Liver (tissue), 9 donors: Measurements from ENCODE around the gene NDC1. TPM values are rescaled to one million over a fixed set of nuclear protein-coding genes. Genes with fewer than 3 reads are reported as not detected.

Experiments used
- DNase-seq: peaks from one replicate; pipeline ENCODE4 v3.0.0-alpha.2; 2017; ENCODE audit warnings: low spot score
- H3K27ac ChIP-seq, 2 donors: one replicate each; pipeline ENCODE4 v1.7.0; 2013; ENCODE audit warnings: inconsistent platforms in 2 of 2, low read length in 2 of 2, control low read depth in 1 of 2, low read depth in 1 of 2, mild to moderate bottlenecking in 1 of 2
- H3K27me3 ChIP-seq, 4 donors: one replicate each; pipeline versions ENCODE4 v1.6.1 to v1.7.0; 2013; ENCODE audit warnings: low read length in 3 of 4, inconsistent platforms in 1 of 4, mild to moderate bottlenecking in 1 of 4, moderate library complexity in 1 of 4; ENCODE audit not compliant: control insufficient read depth in 4 of 4, insufficient read depth in 4 of 4
- H3K36me3 ChIP-seq, 4 donors: one replicate each; pipeline versions ENCODE4 v1.6.1 to v1.7.0; 2013; ENCODE audit warnings: low read length in 3 of 4, mild to moderate bottlenecking in 3 of 4, low read depth in 1 of 4, moderate library complexity in 1 of 4; ENCODE audit not compliant: control insufficient read depth in 4 of 4, insufficient read depth in 3 of 4
- H3K4me1 ChIP-seq, 4 donors: one replicate each; pipeline versions ENCODE4 v1.6.1 to v1.7.0; 2013; ENCODE audit warnings: low read length in 3 of 4, mild to moderate bottlenecking in 3 of 4, moderate library complexity in 1 of 4; ENCODE audit not compliant: control insufficient read depth in 4 of 4, insufficient read depth in 4 of 4
- H3K4me3 ChIP-seq, 3 donors: one replicate each; pipeline versions ENCODE4 v1.6.1 to v1.7.0; 2013; ENCODE audit warnings: low read length in 3 of 3, control low read depth in 1 of 3, low read depth in 1 of 3, mild to moderate bottlenecking in 1 of 3
- H3K9ac ChIP-seq, 2 donors: one replicate each; pipeline ENCODE4 v1.7.0; 2013; ENCODE audit warnings: low read length in 2 of 2, mild to moderate bottlenecking in 2 of 2, moderate library complexity in 2 of 2, control low read depth in 1 of 2, low read depth in 1 of 2
- H3K9me3 ChIP-seq, 4 donors: one replicate each; pipeline versions ENCODE4 v1.6.1 to v1.7.0; 2013; ENCODE audit warnings: low read length in 3 of 4; ENCODE audit not compliant: control insufficient read depth in 4 of 4
- ATF3 ChIP-seq: IDR thresholded peaks from 2 replicates; pipeline ENCODE4 v1.6.1; 2016; ENCODE audit warnings: antibody characterized with exemption
- CTCF ChIP-seq: fragments of 150-350 bp; IDR thresholded peaks from 2 replicates; pipeline ENCODE4 v1.5.1; 2017; ENCODE audit warnings: improper control_type of control experiment, low read depth, low read length; ENCODE audit not compliant: missing input control
- EGR1 ChIP-seq, 2 donors: IDR thresholded peaks; 2 replicates each; pipeline ENCODE4 v1.6.1; 2016 to 2018; ENCODE audit warnings: antibody characterized with exemption in 2 of 2, low read depth in 2 of 2
- FOXA1 ChIP-seq: IDR thresholded peaks from 2 replicates; pipeline ENCODE4 v1.6.1; 2016; ENCODE audit warnings: antibody characterized with exemption
- FOXA2 ChIP-seq: IDR thresholded peaks from 2 replicates; pipeline ENCODE4 v1.6.1; 2016; ENCODE audit warnings: antibody characterized with exemption
- GABPA ChIP-seq, 2 donors: IDR thresholded peaks in 1 of 2; conservative IDR thresholded peaks in 1 of 2; 2 replicates each; pipeline ENCODE4 v1.6.1; 2016; ENCODE audit warnings: antibody characterized with exemption in 2 of 2, mild to moderate bottlenecking in 1 of 2, moderate library complexity in 1 of 2
- HNF4A ChIP-seq, 2 donors: conservative IDR thresholded peaks; 2 replicates each; pipeline ENCODE4 v1.6.1; 2016; ENCODE audit warnings: antibody characterized with exemption in 2 of 2, mild to moderate bottlenecking in 2 of 2
- HNF4G ChIP-seq: IDR thresholded peaks from 2 replicates; pipeline ENCODE4 v1.6.1; 2016; ENCODE audit warnings: antibody characterized with exemption
- JUND ChIP-seq, 2 donors: IDR thresholded peaks; 2 replicates each; pipeline ENCODE4 v1.6.1; 2016; ENCODE audit warnings: antibody characterized with exemption in 2 of 2
- MAX ChIP-seq: IDR thresholded peaks from 2 replicates; pipeline ENCODE4 v1.6.1; 2016; ENCODE audit warnings: antibody characterized with exemption
- NR2F2 ChIP-seq: IDR thresholded peaks from 2 replicates; pipeline ENCODE4 v1.6.1; 2016; ENCODE audit warnings: antibody characterized with exemption
- RAD21 ChIP-seq, 2 donors: IDR thresholded peaks; 2 replicates each; pipeline ENCODE4 v1.6.1; 2016; ENCODE audit warnings: antibody characterized with exemption in 2 of 2, mild to moderate bottlenecking in 2 of 2
- REST ChIP-seq: IDR thresholded peaks from 2 replicates; pipeline ENCODE4 v1.6.1; 2016; ENCODE audit warnings: antibody characterized with exemption, mild to moderate bottlenecking
- RXRA ChIP-seq, 2 donors: IDR thresholded peaks; 2 replicates each; pipeline ENCODE4 v1.6.1; 2017 to 2018; ENCODE audit warnings: antibody characterized with exemption in 2 of 2, mild to moderate bottlenecking in 1 of 2
- SP1 ChIP-seq: IDR thresholded peaks from 2 replicates; pipeline ENCODE4 v1.6.1; 2018; ENCODE audit warnings: antibody characterized with exemption, mild to moderate bottlenecking
- TAF1 ChIP-seq: conservative IDR thresholded peaks from 2 replicates; pipeline ENCODE4 v1.6.1; 2016; ENCODE audit warnings: antibody characterized with exemption, mild to moderate bottlenecking
- YY1 ChIP-seq: IDR thresholded peaks from 2 replicates; pipeline ENCODE4 v1.6.1; 2016; ENCODE audit warnings: antibody characterized with exemption, mild to moderate bottlenecking
- ZBTB33 ChIP-seq: IDR thresholded peaks from 2 replicates; pipeline ENCODE4 v1.6.1; 2016; ENCODE audit warnings: antibody characterized with exemption
- WGBS: extraction: QIAGEN DNeasy Blood & Tissue Kit; methylation state at CpG from one replicate; pipeline ENCODE4 v1.1.7; 2013; 5-methylcytosine and 5-hydroxymethylcytosine counted together
- polyA plus RNA-seq, 2 donors: library from polyadenylated mRNA; stranded (reverse) in 1 of 2; unstranded in 1 of 2; fragments of 200-250 nt in 1 of 2; fragments of >200 nt in 1 of 2; fragmentation: Nextera tagmentation in 1 of 2; extraction: Ambion mirVana in 1 of 2; gene quantifications; one replicate each; pipeline versions ENCODE4 v1.2.1 to v1.2.3, GENCODE V29; 2013 to 2015
- total RNA-seq, 2 donors: library from RNA; depleted of rRNA; stranded (reverse); fragments of >200 nt; gene quantifications; one replicate each; pipeline ENCODE4 v1.2.3, GENCODE V29; 2014
- donor health status: healthy.
- donor health status: healthy.
- donor health status: healthy.
- donor health status: healthy.
- donor health status: healthy.

The NDC1 gene
- total and polyA plus RNA-seq, 4 donors, result 2.2 to 17.9 (median 5.8) TPM

- Histone ChIP-seq H3K9ac (no peak overlapping the region), H3K36me3 (no peaks in the 10 kb centered on the region), H3K9me3 (peaks cover 0 to 7% (median 2%) of the 10 kb centered on the region in 4 donors), H3K27ac (no peak overlapping the region), H3K27me3 (no peaks in the 10 kb centered on the region), H3K4me3 (no peak overlapping the region), H3K4me1 (no peaks in the 10 kb centered on the region)
- no peak for DNase-seq
- TF ChIP-seq FOXA1, result no peak
- TF ChIP-seq ATF3, result no peak
- no peak for TF ChIP-seq SP1
- TF ChIP-seq RXRA (IDR thresholded peaks at IDR 0.05), result no peak
- TF ChIP-seq ZBTB33, result no peak
- 84% methylated on average over 8 of the region's 8 CpGs for WGBS
Measured at GRCh38 chr1:53747841-53748240, 90.3 kb downstream of the NDC1 start.

GRCh38 chr1:53740621-53741105 is 97.4 kb downstream of the NDC1 start:
- no peak for TF ChIP-seq YY1
- no peak for TF ChIP-seq RAD21 (IDR thresholded peaks at IDR 0.05)
- TF ChIP-seq FOXA1, result no peak
- no peak for TF ChIP-seq FOXA2
- TF ChIP-seq SP1, result no peak
- TF ChIP-seq HNF4G, result no peak
- TF ChIP-seq MAX, result no peak
- TF ChIP-seq EGR1 (IDR thresholded peaks at IDR 0.05; ENCODE audit: low read depth in 2 of 2), result no peak
- no peak for TF ChIP-seq ZBTB33
- no peak for TF ChIP-seq NR2F2
- TF ChIP-seq TAF1, result no peak
- TF ChIP-seq GABPA (IDR thresholded peaks at IDR 0.05 in 1 of 2, conservative IDR thresholded peaks at IDR 0.05 in 1 of 2), result no peak
- TF ChIP-seq HNF4A (conservative IDR thresholded peaks at IDR 0.05), result no peak
- no peak for TF ChIP-seq RXRA (IDR thresholded peaks at IDR 0.05)
- no peak for TF ChIP-seq CTCF
- no peak for TF ChIP-seq REST
- no peak for TF ChIP-seq ATF3
- no peak for TF ChIP-seq JUND (IDR thresholded peaks at IDR 0.05)
- no peak for DNase-seq
- peaks cover 4 to 19% (median 8%) of the 10 kb centered on the region in 4 donors for H3K27me3 ChIP-seq
- WGBS, result 57% methylated on average over 8 of the region's 8 CpGs
- H3K9ac ChIP-seq, result no peak overlapping the region
- H3K4me3 ChIP-seq, result no peak overlapping the region
- H3K27ac ChIP-seq, result no peak overlapping the region
- H3K4me1 ChIP-seq, result peaks cover 13 to 22% (median 16%) of the 10 kb centered on the region in 4 donors
- no peaks in the 10 kb centered on the region for H3K36me3 ChIP-seq
- H3K9me3 ChIP-seq, result peaks cover 0 to 10% (median 8%) of the 10 kb centered on the region in 4 donors
